ENCODE measurements around the gene LRP11. TPM values are rescaled to one million over a fixed set of nuclear protein-coding genes. Genes with fewer than 3 reads are reported as not detected.
A peak's percentile ranks its signal among the peaks of the same experiment; 100 is the strongest.

The LRP11 gene
- total and polyA plus RNA-seq, 9 of the 15 experiments (the other 6 are each of a cell fraction or from before 2014, with no cell fraction given): 0.51 to 3.5 (median 2.4) TPM

DNA sequence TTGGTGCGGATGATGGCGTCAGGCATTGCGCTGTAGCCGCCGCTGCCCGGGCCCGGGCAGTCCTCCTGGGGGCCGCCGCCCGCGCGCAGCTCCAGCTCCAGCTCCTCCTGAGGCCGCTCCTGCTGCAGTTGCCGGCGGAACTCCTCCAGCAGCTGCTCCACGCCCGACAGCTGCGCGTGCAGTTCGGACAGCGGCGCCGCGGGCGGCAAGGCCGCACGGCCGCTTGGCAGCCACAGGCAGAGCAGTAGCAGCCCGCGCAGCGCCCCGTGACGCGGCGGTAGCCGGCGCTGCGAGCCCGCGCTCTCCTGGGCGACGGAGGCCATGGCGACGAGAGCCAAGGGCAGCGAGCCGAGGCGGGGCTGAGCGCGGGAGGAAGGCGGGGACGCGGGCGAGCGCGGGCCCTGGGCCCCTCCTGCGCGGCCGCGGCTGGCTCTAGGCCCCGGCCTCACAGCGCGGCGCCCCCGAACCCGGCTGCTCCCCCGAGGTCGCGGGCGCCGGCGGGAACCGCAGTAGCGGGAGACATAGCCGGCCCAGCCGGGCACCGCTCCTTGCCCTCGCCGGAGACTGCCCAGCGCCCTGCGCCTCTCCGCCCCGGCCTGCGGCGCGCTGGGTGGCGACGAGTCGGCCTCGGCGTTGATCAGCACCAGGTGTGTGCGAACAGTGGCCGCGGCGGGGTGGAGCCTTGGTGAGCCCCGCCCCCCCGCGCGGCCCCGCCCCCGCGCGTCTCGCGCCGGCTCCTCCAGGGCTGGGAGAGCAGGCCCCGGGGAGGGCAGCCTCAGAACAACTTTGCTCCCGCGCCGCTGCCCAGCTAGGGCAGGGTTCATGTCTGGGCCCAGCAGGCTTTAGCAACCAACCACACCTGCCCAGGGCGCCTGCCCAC, at the start of gene LRP11 (continued):
- TF ChIP-seq MAZ (CRISPR knock-in tag; conservative IDR thresholded peaks at IDR 0.05 in 1 of 2, IDR thresholded peaks at IDR 0.05 in 1 of 2) (0 out of 4 replicates have a peak, but pooled peaks have one; percentile 41 to 43), HLTF (IDR thresholded peaks at IDR 0.05) (no peak), FOSL1 (tag; conservative IDR thresholded peaks at IDR 0.05) (0 out of 2 replicates have a peak, but pooled peaks have one; percentile 18), POLR2G (IDR thresholded peaks at IDR 0.05; ENCODE audit: low read depth, low read length) (peak; percentile 73), ZBTB33 (CRISPR knock-in tag; IDR thresholded peaks at IDR 0.05) (no peak; the same call in 1 of the 2 replicates), NCOA6 (IDR thresholded peaks at IDR 0.05) (0 out of 2 replicates have a peak, but pooled peaks have one; percentile 39), ZNF316 (IDR thresholded peaks at IDR 0.05) (no peak), SRF (CRISPR knock-in tag; IDR thresholded peaks at IDR 0.05) (peak in 1 of 2 experiments; percentile 70; a peak in 2 of 4 replicates), PPARD (CRISPR knock-in tag; IDR thresholded peaks at IDR 0.05) (no peak), PHB (CRISPR knock-in tag; IDR thresholded peaks at IDR 0.05) (no peak), PHF8 (IDR thresholded peaks at IDR 0.05; ENCODE audit: borderline replicate concordance, low read length) (peak; percentile 59; the same call in 1 of the 2 replicates), ZNF511 (CRISPR knock-in tag; IDR thresholded peaks at IDR 0.05) (peak; percentile 35; the same call in 1 of the 2 replicates), RBFOX2 (IDR thresholded peaks at IDR 0.05; ENCODE audit: low read depth, low read length) (peak; percentile 58), TGIF2 (CRISPR knock-in tag; IDR thresholded peaks at IDR 0.05) (peak; percentile 77; the same call in 1 of the 2 replicates), ARID2 (IDR thresholded peaks at IDR 0.05) (no peak)
- TF ChIP-seq, protein P1, sequence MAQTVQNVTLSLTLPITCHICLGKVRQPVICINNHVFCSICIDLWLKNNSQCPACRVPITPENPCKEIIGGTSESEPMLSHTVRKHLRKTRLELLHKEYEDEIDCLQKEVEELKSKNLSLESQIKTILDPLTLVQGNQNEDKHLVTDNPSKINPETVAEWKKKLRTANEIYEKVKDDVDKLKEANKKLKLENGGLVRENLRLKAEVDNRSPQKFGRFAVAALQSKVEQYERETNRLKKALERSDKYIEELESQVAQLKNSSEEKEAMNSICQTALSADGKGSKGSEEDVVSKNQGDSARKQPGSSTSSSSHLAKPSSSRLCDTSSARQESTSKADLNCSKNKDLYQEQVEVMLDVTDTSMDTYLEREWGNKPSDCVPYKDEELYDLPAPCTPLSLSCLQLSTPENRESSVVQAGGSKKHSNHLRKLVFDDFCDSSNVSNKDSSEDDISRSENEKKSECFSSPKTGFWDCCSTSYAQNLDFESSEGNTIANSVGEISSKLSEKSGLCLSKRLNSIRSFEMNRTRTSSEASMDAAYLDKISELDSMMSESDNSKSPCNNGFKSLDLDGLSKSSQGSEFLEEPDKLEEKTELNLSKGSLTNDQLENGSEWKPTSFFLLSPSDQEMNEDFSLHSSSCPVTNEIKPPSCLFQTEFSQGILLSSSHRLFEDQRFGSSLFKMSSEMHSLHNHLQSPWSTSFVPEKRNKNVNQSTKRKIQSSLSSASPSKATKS (CRISPR knock-in tag; IDR thresholded peaks at IDR 0.05): no peak
- TF ChIP-seq, protein P2, sequence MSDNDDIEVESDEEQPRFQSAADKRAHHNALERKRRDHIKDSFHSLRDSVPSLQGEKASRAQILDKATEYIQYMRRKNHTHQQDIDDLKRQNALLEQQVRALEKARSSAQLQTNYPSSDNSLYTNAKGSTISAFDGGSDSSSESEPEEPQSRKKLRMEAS (CRISPR knock-in tag; IDR thresholded peaks at IDR 0.05): peak; percentile 52
- TF ChIP-seq, protein P3, sequence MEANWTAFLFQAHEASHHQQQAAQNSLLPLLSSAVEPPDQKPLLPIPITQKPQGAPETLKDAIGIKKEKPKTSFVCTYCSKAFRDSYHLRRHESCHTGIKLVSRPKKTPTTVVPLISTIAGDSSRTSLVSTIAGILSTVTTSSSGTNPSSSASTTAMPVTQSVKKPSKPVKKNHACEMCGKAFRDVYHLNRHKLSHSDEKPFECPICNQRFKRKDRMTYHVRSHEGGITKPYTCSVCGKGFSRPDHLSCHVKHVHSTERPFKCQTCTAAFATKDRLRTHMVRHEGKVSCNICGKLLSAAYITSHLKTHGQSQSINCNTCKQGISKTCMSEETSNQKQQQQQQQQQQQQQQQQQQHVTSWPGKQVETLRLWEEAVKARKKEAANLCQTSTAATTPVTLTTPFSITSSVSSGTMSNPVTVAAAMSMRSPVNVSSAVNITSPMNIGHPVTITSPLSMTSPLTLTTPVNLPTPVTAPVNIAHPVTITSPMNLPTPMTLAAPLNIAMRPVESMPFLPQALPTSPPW (CRISPR knock-in tag; IDR thresholded peaks at IDR 0.05): peak; percentile 78
- TF ChIP-seq, protein P4, sequence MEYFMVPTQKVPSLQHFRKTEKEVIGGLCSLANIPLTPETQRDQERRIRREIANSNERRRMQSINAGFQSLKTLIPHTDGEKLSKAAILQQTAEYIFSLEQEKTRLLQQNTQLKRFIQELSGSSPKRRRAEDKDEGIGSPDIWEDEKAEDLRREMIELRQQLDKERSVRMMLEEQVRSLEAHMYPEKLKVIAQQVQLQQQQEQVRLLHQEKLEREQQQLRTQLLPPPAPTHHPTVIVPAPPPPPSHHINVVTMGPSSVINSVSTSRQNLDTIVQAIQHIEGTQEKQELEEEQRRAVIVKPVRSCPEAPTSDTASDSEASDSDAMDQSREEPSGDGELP (CRISPR knock-in tag; IDR thresholded peaks at IDR 0.05; ENCODE audit: borderline replicate concordance): peak; percentile 61
